ENCODE results near the gene ATP9A.

GRCh38 chr20:51611625-51611890 lies 156.6 kb downstream of the ATP9A start:
- TF ChIP-seq CTCF (IDR thresholded peaks at IDR 0.05), result no peak
- no peak for TF ChIP-seq POLR2A (IDR thresholded peaks at IDR 0.05)
